Measurements from ENCODE around the gene MSH4.
"Not testable (repeated sequence)": the region's sequence is repeated elsewhere in the genome, so short reads cannot be mapped to it uniquely, and the experiment has no call there.

Gene MSH4

DNA sequence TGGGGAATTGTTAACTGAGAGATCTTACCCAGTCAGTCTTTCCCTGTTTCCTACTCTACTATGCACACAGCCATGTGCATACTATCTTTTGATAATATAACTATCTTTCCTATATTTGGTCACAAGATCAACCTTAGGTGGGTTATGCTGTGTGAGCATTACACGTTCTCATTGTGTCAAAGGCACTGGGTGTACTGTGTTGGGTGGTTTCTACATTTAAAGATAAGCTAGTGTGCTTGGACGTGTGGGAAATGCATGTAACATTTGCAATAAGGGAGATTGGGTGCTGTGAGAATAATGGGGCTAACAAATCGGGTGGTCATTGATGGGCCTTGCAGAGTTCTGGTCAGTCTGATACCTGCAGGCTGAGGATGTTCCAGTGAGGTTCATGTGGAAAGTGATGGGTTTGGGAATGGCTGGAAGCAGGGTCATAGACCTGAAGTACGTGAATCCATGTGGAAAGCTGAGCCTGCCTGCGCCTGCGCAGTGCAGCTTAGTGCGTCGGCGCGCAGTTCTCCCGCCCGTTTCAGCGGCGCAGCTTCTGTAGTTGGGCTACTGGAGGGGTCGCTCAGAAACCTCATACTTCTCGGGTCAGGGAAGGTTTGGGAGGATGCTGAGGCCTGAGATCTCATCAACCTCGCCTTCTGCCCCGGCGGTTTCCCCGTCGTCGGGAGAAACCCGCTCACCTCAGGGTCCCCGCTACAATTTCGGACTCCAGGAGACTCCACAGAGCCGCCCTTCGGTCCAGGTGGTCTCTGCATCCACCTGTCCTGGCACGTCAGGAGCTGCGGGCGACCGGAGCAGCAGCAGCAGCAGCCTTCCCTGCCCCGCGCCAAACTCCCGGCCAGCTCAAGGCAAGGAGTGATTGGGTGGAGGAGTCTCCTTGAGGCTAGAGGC, at the start of gene MSH4:
TSS of gene MSH4 (plus strand) at position 507 of the 897 bp plus-strand sequence. CDS start at position 611, 104 bp downstream.
- DNase-seq, result no peak

DNA sequence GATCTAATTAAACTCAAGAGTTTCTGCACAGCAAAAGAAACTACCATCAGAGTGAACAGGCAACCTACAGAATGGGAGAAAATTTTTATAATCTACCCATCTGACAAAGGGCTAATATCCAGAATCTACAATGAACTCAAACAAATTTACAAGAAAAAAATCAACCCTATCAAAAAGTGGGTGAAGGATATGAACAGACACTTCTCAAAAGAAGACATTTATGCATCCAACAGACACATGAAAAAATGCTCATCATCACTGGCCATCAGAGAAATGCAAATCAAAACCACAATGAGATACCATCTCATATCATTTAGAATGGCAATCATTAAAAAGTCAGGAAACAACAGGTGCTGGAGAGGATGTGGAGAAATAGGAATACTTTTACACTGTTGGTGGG, 39.5 kb upstream of the MSH4 start:
- DNase-seq, result not testable (repeated sequence)

DNA sequence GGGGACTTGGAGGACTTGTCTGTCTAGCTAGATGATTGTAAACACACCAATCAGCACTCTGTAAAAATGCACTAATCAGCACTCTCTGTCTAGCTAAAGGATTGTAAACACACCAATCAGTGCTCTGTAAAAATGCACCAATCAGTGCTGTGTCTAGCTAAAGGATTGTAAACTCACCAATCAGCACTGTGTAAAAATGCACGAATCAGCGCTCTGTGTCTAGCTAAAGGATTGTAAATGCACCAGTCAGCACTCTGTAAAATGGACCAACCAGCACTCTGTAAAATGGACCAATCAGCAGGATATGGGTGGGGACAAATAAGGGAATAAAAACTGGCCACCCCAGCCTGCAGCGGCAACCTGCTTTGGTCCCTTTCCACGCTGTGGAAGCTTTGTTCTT, 38.1 kb upstream of the MSH4 start:
- not testable (repeated sequence) for DNase-seq

DNA sequence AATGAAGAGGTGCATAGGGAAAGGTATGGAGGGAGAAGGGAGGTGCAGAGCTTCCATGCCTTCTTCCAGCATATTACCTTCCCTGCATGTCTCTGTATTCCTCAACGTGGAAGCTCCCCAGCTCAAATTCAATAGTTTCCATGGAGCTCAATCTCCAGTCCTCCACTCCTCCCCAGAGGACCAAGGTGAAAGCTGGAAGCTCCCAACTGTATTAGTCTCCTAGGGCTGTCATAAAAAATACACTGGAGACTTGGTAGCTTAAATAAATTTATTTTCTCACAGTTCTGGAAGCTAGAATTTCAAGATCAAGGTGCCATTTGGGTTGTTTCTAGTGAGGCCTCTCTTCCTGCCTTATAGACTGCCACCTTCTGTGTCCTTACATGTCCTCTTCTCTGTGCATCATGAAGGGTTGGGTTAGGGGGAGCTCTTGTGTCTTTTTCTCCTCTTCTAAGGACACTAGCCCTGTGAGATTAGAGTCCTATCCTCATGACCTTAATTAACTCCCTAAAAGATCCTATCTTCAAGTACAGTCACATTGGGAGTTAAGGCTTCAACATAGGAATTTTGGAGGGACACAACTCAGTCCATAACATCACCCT, 32.5 kb upstream of the MSH4 start:
- DNase-seq, result no peak

DNA sequence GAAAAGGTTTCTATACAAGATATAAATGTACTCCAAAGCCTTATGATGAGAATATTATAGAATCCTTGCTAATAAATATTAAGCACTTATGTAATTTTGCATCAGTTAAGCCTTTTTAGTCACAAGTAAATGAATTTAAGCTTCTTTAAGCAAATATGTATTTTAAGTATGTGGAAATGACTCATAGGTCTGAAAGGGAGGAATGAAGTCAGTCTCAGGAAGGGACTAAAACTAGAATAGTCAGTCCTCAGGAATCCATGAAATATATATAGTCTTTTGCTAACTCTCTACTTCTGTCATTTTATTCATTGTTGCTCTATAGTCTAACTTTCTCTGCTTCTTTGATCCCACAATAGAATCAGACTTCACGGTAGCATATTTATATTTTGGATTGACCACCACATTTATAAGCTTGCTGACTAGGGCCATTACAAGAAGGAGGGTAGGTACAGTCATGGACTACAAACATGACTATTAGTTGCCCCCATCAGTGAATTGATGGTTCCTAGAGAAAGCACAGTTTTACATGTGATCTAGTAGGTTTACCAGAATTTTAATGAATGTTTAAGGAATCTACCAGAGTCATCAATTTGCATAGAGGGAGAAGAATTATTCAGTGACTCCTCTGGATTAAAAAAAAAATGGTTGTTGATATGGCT, 30.9 kb upstream of the MSH4 start:
- no peak for DNase-seq

DNA sequence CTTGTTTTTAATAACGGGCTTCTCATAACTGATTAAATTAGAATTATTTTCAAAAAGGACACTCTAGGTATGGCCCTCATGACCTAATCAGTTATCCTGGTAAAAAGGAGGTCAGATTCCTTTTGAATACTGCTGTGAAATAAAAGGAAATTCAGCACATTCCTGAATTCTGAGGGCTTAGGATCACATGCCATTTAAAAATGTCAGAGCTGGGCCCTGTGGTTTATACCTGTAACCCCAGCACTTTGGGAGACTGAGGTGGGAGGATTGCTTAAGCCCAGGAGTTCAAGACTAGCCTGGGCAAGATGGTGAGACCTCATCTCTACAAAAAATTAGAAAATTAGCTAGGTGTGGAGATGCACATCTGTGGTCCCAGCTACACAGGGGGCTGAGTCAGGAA, 28.7 kb upstream of the MSH4 start:
- DNase-seq, result no peak

DNA sequence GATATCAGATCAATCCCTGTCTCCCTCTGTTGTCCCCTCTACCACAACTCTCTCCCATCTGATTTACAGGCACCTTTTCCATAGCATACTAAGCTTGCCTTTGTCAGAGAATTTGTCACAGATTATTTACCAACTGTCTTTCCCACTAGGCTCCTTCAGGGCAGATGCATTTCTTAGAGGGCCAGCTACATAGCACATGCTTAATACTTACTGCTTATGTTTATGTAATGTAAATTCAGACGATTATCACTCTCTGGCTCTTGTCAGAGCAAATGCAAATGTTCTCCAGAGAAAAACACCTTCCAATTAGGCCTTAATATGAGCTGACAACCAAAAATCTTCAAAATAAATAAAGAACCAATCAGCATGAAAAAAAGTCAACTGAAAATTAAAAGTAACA, 25.9 kb upstream of the MSH4 start:
- no peak for DNase-seq

DNA sequence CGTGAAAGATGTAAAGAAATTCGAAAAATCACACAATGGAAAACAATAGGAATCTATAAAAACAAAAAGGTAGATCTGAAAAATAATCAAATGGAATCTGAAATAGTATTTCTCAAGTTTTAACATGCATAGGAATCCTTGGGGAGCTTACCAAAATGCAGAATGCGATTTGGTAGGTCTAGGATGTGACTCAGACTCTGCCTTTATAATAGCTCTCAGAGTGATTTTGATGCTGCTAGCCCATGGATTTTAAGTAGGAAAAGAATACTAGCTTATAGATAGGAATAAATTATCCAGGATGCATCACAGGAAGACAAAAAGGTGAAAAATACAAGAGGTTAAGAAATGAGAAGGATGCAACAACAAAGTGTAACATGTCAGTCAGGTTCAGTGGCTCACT, 24.7 kb upstream of the MSH4 start:
- DNase-seq, result no peak

DNA sequence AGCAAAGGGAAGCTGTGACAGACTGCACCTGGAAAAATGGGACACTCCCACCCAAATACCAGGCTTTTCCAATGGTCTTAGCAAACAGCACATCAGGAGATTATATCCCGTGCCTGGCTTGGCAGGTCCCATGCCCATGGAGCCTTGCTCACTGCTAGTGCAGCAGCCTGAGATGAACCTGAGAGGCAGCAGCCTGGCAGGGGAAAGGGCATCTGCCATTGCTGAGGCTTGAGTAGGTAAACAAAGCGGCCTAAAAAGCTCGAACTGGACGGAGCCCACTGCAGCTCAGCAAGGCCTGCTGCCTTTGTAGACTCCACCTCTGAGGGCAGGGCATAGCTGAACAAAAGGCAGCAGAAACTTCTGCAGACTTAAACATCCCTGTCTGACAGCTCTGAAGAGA, 18.9 kb upstream of the MSH4 start:
- not testable (repeated sequence) for DNase-seq

DNA sequence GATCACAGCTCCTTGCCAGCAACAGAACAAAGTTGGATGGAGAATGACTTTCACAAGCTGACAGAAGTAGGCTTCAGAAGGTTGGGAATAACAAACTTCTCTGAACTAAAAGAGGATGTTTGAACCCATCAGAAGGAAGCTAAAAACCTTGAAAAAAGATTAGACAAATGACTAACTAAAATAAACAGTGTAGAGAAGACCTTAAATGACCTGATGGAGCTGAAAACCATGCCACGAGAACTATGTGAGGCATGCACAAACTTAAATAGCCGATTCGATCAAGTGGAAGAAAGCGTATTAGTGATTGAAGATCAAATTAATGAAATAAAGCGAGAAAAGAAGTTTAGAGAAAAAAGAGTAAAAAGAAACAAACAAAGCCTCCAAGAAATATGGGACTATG, 18.0 kb upstream of the MSH4 start:
- DNase-seq, result not testable (repeated sequence)

DNA sequence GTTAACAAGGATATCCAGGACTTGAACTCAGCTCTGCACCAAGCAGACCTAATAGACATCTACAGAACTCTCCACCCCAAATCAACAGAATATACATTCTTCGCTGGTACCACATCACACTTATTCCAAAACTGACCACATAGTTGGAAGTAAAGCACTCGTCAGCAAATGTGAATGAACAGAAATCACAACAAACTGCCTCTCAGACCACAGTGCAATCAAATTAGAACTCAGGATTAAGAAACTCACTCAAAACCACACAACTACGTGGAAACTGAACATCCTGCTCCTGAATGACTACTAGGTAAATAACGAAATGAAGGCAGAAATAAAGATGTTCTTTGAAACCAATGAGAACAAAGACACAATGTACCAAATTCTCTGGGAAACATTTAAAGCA, 16.5 kb upstream of the MSH4 start:
- not testable (repeated sequence) for DNase-seq

DNA sequence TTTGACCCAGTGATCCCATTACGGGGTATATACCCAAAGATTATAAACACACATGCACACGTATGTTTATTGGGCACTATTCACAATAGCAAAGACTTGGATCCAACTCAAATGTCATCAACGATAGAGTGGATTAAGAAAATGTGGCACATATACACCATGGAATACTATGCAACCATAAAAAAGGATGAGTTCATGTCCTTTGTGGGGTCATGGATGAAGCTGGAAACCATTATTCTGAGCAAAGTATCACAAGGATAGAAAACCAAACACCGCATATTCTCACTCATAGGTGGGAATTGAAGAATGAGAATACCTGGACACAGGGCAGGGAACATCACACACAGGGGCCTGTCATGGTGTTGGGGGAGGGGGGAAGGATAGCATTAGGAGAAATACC, 12.8 kb upstream of the MSH4 start:
- DNase-seq, result not testable (repeated sequence)

DNA sequence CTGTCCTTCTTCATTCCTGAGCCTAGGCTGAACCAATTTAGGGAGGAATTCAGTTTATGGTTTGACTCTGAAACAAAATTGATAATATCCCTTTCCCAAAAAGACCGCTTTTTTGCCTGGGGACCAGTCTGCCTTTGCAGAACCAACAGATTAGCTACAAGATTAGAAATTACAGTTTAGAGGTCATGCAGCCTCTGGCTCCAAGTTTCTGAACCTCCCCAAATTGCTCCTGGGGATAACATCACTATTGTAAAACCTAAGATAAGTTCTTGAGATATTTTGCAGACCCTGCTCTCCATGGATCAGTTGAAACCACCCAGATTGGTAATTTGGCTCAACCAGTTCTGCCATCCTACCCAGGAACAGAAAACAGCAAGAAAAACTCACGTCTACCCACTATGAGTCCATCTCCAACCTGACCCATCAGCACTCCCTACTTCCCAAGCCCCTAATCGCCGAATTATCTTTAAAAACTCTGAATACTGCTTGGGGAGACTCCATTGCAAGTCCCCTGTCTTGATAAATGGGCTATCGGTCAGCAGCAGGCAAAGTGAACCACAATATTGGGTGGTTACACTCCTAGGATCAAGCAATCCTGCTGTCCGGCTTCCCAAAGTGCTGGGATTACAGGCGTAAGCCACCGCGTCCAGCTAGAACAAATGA, 11.2 kb upstream of the MSH4 start:
- DNase-seq, result no peak

DNA sequence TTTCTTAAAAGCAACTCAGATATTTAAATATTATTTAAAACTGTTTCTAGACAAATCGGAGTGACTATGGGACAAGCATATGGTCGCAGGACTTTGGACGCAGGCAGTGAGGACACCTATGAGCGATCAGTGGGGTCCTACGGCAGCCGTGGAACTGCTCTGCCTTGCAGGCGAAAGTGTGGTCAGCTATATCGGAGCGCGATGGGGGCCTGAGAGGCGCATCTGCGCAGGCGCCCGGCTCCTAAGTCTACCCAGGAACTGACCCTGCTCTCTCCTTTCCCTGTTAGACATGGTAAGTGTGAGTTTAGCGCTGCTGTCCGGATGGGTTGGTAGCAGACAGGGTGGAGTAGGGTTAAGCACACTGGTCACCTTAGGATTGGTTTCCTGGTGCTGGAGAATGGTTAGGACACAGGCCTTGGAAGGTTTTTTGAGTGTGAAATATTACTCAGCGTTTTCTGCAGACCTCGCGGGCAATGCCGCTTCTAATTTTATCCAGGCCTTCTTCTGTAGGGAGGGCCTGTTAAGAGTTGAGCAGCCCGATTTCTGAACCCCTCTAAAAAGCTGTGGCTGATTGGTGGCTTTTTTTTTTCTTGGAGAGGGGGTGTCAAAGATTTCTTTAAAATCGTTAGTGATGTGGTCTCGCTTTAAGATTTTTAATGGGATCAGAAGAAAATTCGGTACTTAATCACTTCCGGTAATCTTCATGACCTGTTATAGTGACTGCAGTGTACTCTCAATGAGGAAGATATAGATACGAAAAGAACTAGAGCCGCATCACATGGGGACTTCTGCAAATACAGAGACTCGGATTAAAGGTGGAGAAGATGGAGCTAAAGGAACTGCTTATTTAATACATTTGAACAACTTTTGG, 10.5 kb upstream of the MSH4 start, which contains the start of gene RABGGTB:
TSS of gene RABGGTB (plus strand) at position 274 of the 871 bp plus-strand sequence. CDS start at position 290, 16 bp downstream.
- DNase-seq, result peak; percentile 95

DNA sequence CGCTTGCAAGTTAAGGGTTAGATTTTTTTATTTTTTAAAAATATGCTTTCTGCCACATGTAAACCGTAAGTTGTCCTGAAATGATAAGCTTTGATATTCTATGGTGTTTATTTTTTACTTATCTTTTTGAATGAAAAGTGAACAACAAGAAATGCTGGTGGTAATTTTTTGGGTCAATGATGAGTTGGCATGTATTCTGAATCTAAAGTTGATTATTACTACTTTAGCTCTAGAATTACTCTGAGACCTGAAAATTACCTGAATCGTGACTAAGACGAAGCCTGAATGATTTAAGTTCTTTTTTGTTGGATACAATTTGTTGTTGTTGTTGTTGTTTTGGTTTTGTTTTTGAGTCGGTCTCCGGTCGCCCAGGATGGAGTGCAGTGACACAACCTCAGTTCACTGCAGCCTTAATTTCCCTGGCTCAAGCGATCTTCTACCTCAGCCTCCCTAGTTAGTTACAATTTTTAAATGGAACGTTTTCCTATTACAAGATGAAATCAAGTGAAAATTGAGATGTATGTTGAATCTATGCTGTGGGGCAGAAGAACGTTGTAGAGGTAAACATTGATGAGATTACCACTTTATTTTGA, 9.7 kb upstream of the MSH4 start:
- no peak for DNase-seq

DNA sequence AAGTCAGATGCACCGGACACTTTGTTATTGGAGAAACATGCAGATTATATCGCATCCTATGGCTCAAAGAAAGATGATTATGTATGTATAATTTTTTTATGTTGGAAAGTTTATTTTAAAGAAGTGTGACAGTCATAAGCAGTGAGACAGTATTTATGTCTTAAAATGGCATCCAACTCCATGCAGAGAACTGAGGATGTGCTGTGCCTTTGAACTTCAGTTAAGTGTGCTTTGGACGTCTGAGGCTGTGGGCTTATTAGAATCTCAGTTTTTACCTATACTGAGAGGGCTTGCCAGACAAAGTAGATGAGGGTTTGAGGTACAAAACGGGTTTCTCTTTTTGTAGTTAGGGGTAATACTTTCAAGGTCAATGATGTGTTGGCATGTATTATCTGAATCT, 9.2 kb upstream of the MSH4 start:
- no peak for DNase-seq

DNA sequence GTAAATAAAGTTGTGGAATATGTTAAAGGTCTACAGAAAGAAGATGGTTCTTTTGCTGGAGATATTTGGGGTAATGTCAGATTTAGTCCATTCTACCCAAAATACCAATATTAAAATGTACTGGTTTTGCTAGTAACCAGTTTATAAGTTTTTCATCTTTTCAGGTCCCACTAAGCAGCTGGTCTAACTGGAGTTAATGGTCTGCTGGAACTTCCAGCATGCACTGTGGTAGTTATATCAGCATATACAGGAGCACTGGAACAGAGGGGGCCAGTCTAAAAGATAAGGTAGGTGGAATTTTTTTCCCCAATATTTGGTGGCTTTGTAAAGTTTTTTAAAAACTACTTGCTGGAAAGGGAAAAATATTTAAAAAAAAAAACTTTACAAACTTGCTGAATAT, 6.7 kb upstream of the MSH4 start:
- no peak for DNase-seq

DNA sequence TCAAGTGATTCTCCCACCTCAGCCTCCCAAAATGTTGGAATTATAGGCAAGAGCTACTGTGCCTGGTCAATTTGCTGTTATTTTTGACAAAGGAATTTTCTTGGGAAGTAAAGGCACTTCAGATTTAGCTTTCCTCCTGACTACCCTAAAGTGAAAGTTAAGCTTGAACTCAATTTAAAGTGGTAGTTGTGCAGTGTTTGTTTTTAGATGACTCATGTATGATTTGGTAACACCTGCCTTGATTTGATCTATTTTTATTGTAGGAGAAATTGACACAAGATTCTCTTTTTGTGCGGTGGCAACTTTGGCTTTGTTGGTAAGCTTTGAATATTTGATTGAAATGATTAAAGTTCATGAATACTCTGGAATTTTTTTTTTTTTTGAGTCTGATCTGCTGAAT, 5.7 kb upstream of the MSH4 start:
- peak; percentile 9 for DNase-seq

DNA sequence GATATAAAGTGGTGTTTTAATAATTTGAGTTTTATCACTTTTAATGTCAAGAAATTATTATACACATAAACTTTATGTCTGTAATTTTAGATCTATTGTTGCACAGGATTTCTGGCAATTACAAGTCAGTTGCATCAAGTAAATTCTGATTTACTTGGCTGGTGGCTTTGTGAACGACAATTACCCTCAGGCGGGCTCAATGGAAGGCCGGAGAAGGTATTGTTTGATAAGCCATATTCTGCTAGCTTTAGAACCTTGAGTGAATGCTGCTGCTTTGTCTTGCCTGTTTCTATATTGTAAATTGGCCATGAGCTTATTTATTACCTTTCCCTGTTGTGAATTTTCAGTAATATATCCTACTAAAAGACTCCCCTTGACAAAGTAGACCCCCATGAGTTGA, 4.6 kb upstream of the MSH4 start:
- no peak for DNase-seq

DNA sequence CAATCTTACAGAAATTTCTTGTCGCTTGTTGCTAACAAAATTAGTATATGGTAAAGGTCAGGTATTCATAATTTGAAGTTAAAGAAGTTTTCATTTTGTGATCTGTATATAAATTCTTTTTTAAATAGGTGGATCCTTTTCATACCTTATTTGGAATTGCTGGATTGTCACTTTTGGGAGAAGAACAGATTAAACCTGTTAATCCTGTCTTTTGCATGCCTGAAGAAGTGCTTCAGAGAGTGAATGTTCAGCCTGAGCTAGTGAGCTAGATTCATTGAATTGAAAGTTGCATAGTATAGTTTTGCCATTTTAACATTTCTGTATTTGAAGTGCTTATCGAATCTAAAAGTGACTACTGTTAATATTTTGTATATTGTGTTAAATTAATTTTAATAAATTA, 2.3 kb upstream of the MSH4 start:
- DNase-seq, result no peak

DNA sequence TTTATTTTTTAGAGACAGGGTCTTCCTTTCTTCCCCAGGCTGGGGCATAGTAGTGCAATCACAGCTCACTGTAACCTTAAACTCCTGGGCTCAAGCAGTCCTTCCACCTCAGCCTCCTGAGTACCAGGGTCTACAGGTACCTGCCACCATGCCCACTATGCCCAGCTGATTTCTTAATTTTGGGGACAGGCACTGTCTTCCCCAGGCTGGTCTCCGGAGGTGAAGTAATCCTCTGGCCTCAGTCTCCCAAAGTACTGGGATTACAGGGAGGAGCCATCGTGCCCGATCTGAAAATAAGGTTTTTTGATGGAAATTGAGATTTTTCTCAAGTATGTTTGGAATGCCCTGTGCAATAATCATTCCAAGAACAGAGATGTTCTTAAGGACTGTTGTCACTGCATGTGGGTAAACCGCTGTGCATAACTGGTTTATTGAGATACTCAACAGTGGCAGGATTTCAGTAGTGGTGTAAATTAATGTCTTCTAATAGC, 934 bp upstream of the MSH4 start:
- no peak for DNase-seq

DNA sequence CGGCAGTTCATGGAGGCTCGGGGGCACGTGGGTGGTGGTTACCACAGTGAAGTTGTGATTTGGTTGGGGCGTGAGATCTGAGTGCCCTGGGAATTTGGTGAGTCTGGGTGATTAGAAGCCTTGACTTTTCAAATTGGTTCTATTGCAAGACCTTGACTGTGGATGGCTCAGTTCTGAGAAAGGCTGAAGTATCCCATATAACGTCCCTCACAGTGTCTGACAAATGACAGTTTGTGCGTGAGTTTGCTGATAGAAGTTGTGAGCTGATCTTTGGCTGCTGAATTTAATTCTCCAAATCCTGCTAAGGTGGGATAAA, 549 bp downstream of the MSH4 start:
- DNase-seq, result no peak
